B cell (primary cell): ENCODE results near the gene CDH5. TPM values are rescaled to one million over a fixed set of nuclear protein-coding genes. Genes with fewer than 3 reads are reported as not detected.

Experiments
- ATAC-seq: fragments of 200-7000 bp; cut with Tn5 transposase; one replicate; pipeline ENCODE4 v1.10.0; 2021; ENCODE audit warnings: low read depth, mild to moderate bottlenecking, moderate number of reproducible peaks, moderate library complexity
- CTCF ChIA-PET: fragments of 350-600 bp; sonication (Branson Sonifier 250); formaldehyde crosslinking; loops from one replicate; lab custom pipeline; 2021; ENCODE audit warnings: antibody characterized with exemption, inconsistent platforms; lab: Charles Lee
- POLR2A ChIA-PET: fragments of 350-600 bp; sonication (Branson Sonifier 250); formaldehyde crosslinking; loops from one replicate; lab custom pipeline; 2021; ENCODE audit warnings: antibody characterized with exemption; lab: Charles Lee
- DNase-seq: peaks from one replicate; pipeline ENCODE4 v3.0.0; 2013
- H2AFZ ChIP-seq: 2 replicates; pipeline ENCODE4 v1.6.1; 2012; ENCODE audit warnings: mild to moderate bottlenecking, low read depth, low read length; ENCODE audit not compliant: insufficient read depth, poor library complexity, severe bottlenecking
- H3K27ac ChIP-seq, 2 donors: 1 replicate in 1 of 2; 2 replicates in 1 of 2; pipeline ENCODE4 v1.5.1; 2012 to 2013; ENCODE audit warnings: low read length in 2 of 2, mild to moderate bottlenecking in 2 of 2, moderate library complexity in 1 of 2
- H3K27me3 ChIP-seq, 4 experiments: fragments of 200-600 bp in 1 of 4; sonication (generic) in 1 of 4; replicated peaks in 1 of 4; 1 replicate in 2 of 4; 2 replicates in 2 of 4; pipeline versions ENCODE4 v1.6.1 to v1.7.0; 2013 to 2016; ENCODE audit warnings: low read length in 3 of 4, mild to moderate bottlenecking in 2 of 4, mixed read lengths in 1 of 4, moderate library complexity in 1 of 4; ENCODE audit not compliant: insufficient read depth in 4 of 4, control insufficient read depth in 3 of 4; ENCODE audit errors: control extremely low read depth in 1 of 4
- H3K36me3 ChIP-seq, 2 experiments: replicated peaks in 1 of 2; 1 replicate in 1 of 2; 2 replicates in 1 of 2; pipeline versions ENCODE4 v1.6.1 to v1.7.1; 2013; ENCODE audit warnings: low read length in 1 of 2; ENCODE audit not compliant: insufficient read depth in 2 of 2, control insufficient read depth in 1 of 2; ENCODE audit errors: control extremely low read depth in 1 of 2, extremely low read depth in 1 of 2
- H3K4me1 ChIP-seq, 2 donors: fragments of 200-600 bp in 1 of 2; sonication (generic) in 1 of 2; 1 replicate in 1 of 2; 2 replicates in 1 of 2; pipeline versions ENCODE4 v1.5.1 to v1.6.1; 2013 to 2017; ENCODE audit warnings: low read length in 2 of 2; ENCODE audit not compliant: control insufficient read depth in 2 of 2, insufficient read depth in 2 of 2
- H3K4me2 ChIP-seq: replicated peaks from 2 replicates; pipeline ENCODE3; 2012; ENCODE audit warnings: mild to moderate bottlenecking, low read depth, low read length; ENCODE audit not compliant: poor library complexity, severe bottlenecking
- H3K4me3 ChIP-seq, 5 experiments: fragments of 200-600 bp in 1 of 5; sonication (generic) in 1 of 5; 1 replicate in 3 of 5; 2 replicates in 2 of 5; pipeline versions ENCODE4 v1.5.1 to v1.7.0; 2011 to 2016; ENCODE audit warnings: low read length in 4 of 5, mild to moderate bottlenecking in 4 of 5, low read depth in 2 of 5, control low read depth in 1 of 5, moderate library complexity in 1 of 5; ENCODE audit not compliant: insufficient read depth in 1 of 5; ENCODE audit errors: control extremely low read depth in 1 of 5, extremely low read depth in 1 of 5
- H3K79me2 ChIP-seq: fragments of 200-600 bp; sonication (generic); one replicate; pipeline ENCODE4 v1.6.0; 2016; ENCODE audit warnings: low read length; ENCODE audit not compliant: control insufficient read depth, insufficient read depth
- H3K9ac ChIP-seq: fragments of 200-600 bp; sonication (generic); 2 replicates; pipeline ENCODE4 v1.6.1; 2017; ENCODE audit warnings: mild to moderate bottlenecking, low read length, moderate library complexity
- H3K9me3 ChIP-seq, 3 donors: one replicate each; pipeline versions ENCODE4 v1.6.1 to v1.7.1; 2013; ENCODE audit warnings: low read length in 2 of 3; ENCODE audit not compliant: control insufficient read depth in 2 of 3, insufficient read depth in 1 of 3; ENCODE audit errors: control extremely low read depth in 1 of 3
- H4K20me1 ChIP-seq: 2 replicates; pipeline ENCODE4 v1.6.0; 2012; ENCODE audit warnings: mild to moderate bottlenecking, low read length; ENCODE audit not compliant: insufficient read depth, control insufficient read depth, poor library complexity, severe bottlenecking
- H3K27ac Mint-ChIP-seq: one replicate; pipeline ENCODE4 v1.8.0; 2021; ENCODE audit warnings: mixed read lengths
- H3K27me3 Mint-ChIP-seq: one replicate; pipeline ENCODE4 v1.8.0; 2021; ENCODE audit warnings: mixed read lengths
- H3K4me1 Mint-ChIP-seq: one replicate; pipeline ENCODE4 v1.8.0; 2021; ENCODE audit warnings: mixed read lengths
- H3K4me3 Mint-ChIP-seq: one replicate; pipeline ENCODE4 v1.8.0; 2021; ENCODE audit warnings: mixed read lengths
- H3K9me3 Mint-ChIP-seq: one replicate; pipeline ENCODE4 v1.8.0; 2022; ENCODE audit warnings: mixed read lengths; ENCODE audit not compliant: insufficient read depth
- EZH2 ChIP-seq: IDR thresholded peaks from 2 replicates; pipeline ENCODE4 v1.6.1; 2012; ENCODE audit warnings: borderline replicate concordance, low read depth, mild to moderate bottlenecking, moderate library complexity, low read length; ENCODE audit not compliant: insufficient read depth, poor library complexity, severe bottlenecking
- WGBS: methylation state at CpG from one replicate; pipeline ENCODE4 v1.1.5; 2013; ENCODE audit warnings: missing lambda C conversion rate; ENCODE audit not compliant: insufficient coverage; 5-methylcytosine and 5-hydroxymethylcytosine counted together
- intact Hi-C: fragments of 100-400 bp; cut with micrococcal nuclease; formaldehyde crosslinking; loops from one replicate; pipeline ENCODE4 v1.10.0; 2022
- polyA plus RNA-seq: library from polyadenylated mRNA; depleted of rRNA; stranded (reverse); fragments of >200 nt; gene quantifications from 2 replicates; pipeline ENCODE4 v1.2.3, GENCODE V29; 2012
- total RNA-seq, 2 donors: library from RNA; stranded (reverse); fragments of 120-200 nt in 1 of 2; gene quantifications; 1 replicate in 1 of 2; 2 replicates in 1 of 2; pipeline versions ENCODE4 v1.2.3 to v1.2.4, GENCODE V29; 2013 to 2022
- TF ChIP-seq, protein P1 (sequence below): fragments of 200-600 bp; IDR thresholded peaks from one replicate; pipeline ENCODE4 v1.8.0; 2022; ENCODE audit warnings: antibody characterized with exemption, mild to moderate bottlenecking

CDH5 gene
- total and polyA plus RNA-seq, 2 donors (not counting 1 experiment from before 2014, with no cell fraction given): not detected

GRCh38 chr16:66383551-66383950 is 17.1 kb downstream of the CDH5 start:
- Histone ChIP-seq H4K20me1 (no peaks in the 10 kb centered on the region), H2AFZ (no peak overlapping the region), H3K4me3 (no peak overlapping the region), H3K79me2 (no peaks in the 10 kb centered on the region), H3K9ac (no peak overlapping the region), H3K36me3 (no peaks in the 10 kb centered on the region), H3K27ac (no peak overlapping the region), H3K4me2 (no peak overlapping the region), H3K9me3 (no peaks in the 10 kb centered on the region), H3K4me1 (no peaks in the 10 kb centered on the region), H3K27me3 (no peaks in the 10 kb centered on the region)
- peaks cover 26% of the 10 kb centered on the region for H3K27me3 Mint-ChIP-seq
- 90% methylated on average over 3 of the region's 4 CpGs for WGBS
- no peak for TF ChIP-seq EZH2
- TF ChIP-seq, protein P1, sequence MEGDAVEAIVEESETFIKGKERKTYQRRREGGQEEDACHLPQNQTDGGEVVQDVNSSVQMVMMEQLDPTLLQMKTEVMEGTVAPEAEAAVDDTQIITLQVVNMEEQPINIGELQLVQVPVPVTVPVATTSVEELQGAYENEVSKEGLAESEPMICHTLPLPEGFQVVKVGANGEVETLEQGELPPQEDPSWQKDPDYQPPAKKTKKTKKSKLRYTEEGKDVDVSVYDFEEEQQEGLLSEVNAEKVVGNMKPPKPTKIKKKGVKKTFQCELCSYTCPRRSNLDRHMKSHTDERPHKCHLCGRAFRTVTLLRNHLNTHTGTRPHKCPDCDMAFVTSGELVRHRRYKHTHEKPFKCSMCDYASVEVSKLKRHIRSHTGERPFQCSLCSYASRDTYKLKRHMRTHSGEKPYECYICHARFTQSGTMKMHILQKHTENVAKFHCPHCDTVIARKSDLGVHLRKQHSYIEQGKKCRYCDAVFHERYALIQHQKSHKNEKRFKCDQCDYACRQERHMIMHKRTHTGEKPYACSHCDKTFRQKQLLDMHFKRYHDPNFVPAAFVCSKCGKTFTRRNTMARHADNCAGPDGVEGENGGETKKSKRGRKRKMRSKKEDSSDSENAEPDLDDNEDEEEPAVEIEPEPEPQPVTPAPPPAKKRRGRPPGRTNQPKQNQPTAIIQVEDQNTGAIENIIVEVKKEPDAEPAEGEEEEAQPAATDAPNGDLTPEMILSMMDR: no peak
- no peak overlapping the region for H3K27ac Mint-ChIP-seq
- H3K4me1 Mint-ChIP-seq: no peaks in the 10 kb centered on the region
- CTCF ChIA-PET: no interaction called here
- no peak for ATAC-seq
- POLR2A ChIA-PET: no interaction called here
- intact Hi-C loops: no loop called here
- H3K9me3 Mint-ChIP-seq: peaks cover 9% of the 10 kb centered on the region
- DNase-seq: no peak
- H3K4me3 Mint-ChIP-seq: no peak overlapping the region

DNA sequence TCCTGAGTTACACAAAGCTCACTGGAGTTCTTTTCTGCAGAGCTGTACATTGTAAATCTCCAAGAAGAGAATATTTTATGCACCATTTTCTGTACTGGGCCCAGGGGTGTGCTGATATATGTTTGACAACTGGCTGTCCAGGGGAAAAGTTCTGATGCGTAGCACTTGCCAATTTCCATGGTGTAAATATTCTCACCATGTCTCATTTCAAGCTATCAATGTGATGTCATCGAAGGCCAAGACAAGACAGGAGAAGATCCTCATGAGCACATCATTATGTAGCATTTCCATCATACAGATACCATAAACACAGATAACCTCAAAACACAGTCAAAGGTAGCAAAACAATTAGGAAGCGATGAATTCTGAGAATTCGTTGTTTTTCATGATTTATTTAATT is 18.9 kb downstream of the CDH5 start:
- no peaks in the 10 kb centered on the region for H3K36me3 ChIP-seq
- H3K9me3 ChIP-seq: no peaks in the 10 kb centered on the region
- intact Hi-C loops: no loop called here
- no peak overlapping the region for H3K9ac ChIP-seq
- H3K9me3 Mint-ChIP-seq: peaks cover 3% of the 10 kb centered on the region
- H3K4me3 Mint-ChIP-seq: no peak overlapping the region
- H3K4me3 ChIP-seq: no peak overlapping the region
- no peaks in the 10 kb centered on the region for H3K79me2 ChIP-seq
- TF ChIP-seq, protein P1: no peak
- no peak for TF ChIP-seq EZH2
- ChIA-PET POLR2A (no interaction called here), CTCF (interaction anchor here (0.9 to 1.6 kb wide), 4 partner anchors 21 to 43 kb away, joined by 3 to 6 read pairs (median 4); no protein-coding TSS in a partner anchor)
- DNase-seq (no peak), ATAC-seq (no peak)
- no peak overlapping the region for H2AFZ ChIP-seq
- no peaks in the 10 kb centered on the region for H3K4me1 ChIP-seq
- peaks cover 31% of the 10 kb centered on the region for H3K27me3 Mint-ChIP-seq
- H3K4me2 ChIP-seq: no peak overlapping the region
- H3K4me1 Mint-ChIP-seq: no peaks in the 10 kb centered on the region
- no peak overlapping the region for H3K27ac ChIP-seq
- WGBS: no CpG with 5 or more reads among the region's 4 CpGs
- H3K27me3 ChIP-seq: no peaks in the 10 kb centered on the region
- H3K27ac Mint-ChIP-seq: no peak overlapping the region
- H4K20me1 ChIP-seq: no peaks in the 10 kb centered on the region
